Measurements from ENCODE around the gene SIGLEC5.
"Not testable (repeated sequence)": the region's sequence is repeated elsewhere in the genome, so short reads cannot be mapped to it uniquely, and the experiment has no call there.

The SIGLEC5 gene

GRCh38 chr19:51630315-51630714 is at the start of gene SIGLEC5:
Gene SIGLEC5 (minus strand): TSS chr19:51630401. CDS start chr19:51630335, 66 bp downstream.
- DNase-seq (ENCODE audit: low spot score); in situ Hi-C loops (cut with MboI; ENCODE audit: low pct_unique_long_range_greater_than_20kb, low sequenced_read_pairs, unreplicated experiment): not testable (repeated sequence)

GRCh38 chr19:51676566-51677083 is 46.4 kb upstream of the SIGLEC5 start:
- DNase-seq (ENCODE audit: low spot score), result no peak
- TF ChIP-seq CTCF (IDR thresholded peaks at IDR 0.05; ENCODE audit: extremely low read depth, insufficient read depth, missing control alignments), result no peak
- in situ Hi-C loops (cut with MboI; ENCODE audit: low pct_unique_long_range_greater_than_20kb, low sequenced_read_pairs, unreplicated experiment), result no loop called here

GRCh38 chr19:51675911-51676565 is 45.8 kb upstream of the SIGLEC5 start:
- DNase-seq (ENCODE audit: low spot score); in situ Hi-C loops (cut with MboI; ENCODE audit: low pct_unique_long_range_greater_than_20kb, low sequenced_read_pairs, unreplicated experiment): not testable (repeated sequence)
- TF ChIP-seq CTCF (IDR thresholded peaks at IDR 0.05; ENCODE audit: extremely low read depth, insufficient read depth, missing control alignments), result peak; percentile 38

DNA sequence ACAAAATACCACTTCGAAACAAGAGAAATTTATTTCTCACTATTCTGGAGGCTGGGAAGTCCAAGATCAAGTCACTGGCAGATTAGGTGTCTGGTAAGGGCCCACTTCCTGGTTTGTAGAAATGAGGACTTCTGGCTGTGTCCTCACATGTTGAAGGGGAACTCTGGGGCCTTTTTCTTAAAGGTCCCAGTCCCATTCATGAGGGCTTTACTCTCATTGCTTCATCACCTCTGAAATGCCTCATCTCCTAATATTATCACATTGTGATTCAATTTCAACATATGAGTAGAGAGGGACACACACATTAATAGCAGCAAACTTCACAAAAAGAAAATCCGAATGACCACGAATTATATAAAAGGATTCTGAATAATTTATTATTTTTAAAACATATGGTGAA is 38.0 kb upstream of the SIGLEC5 start:
- no peak for TF ChIP-seq CTCF (IDR thresholded peaks at IDR 0.05; ENCODE audit: extremely low read depth, insufficient read depth, missing control alignments)
- no peak for DNase-seq (ENCODE audit: low spot score)
- in situ Hi-C loops (cut with MboI; ENCODE audit: low pct_unique_long_range_greater_than_20kb, low sequenced_read_pairs, unreplicated experiment), result loop anchor here (25.0 kb wide), 2 partner anchors 331 to 506 kb away; partner anchors contain the start of gene VSIG10L

DNA sequence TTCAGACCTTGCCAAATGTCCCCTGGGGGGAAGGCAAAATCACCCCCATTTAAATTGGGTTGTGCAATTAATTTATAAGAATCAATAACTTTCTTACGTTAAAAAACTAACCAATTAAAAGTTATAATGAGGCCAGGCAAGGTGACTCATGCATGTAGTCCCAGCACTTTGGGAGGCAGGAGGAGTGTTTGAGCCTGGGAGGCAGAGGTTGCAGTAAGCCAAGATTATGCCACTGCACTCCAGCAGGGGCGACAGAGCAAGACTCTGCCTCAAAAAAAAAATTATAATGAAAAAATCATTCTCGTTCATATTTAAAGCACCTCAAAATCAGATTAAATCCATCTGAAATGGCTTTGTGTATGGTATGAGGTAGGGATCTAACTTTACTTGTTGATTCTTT is 34.8 kb upstream of the SIGLEC5 start:
- DNase-seq (ENCODE audit: low spot score), result no peak
- no peak for TF ChIP-seq CTCF (IDR thresholded peaks at IDR 0.05; ENCODE audit: extremely low read depth, insufficient read depth, missing control alignments)
- in situ Hi-C loops (cut with MboI; ENCODE audit: low pct_unique_long_range_greater_than_20kb, low sequenced_read_pairs, unreplicated experiment), result loop anchor here (25.0 kb wide), 2 partner anchors 328 to 503 kb away; partner anchors contain the start of gene VSIG10L

DNA sequence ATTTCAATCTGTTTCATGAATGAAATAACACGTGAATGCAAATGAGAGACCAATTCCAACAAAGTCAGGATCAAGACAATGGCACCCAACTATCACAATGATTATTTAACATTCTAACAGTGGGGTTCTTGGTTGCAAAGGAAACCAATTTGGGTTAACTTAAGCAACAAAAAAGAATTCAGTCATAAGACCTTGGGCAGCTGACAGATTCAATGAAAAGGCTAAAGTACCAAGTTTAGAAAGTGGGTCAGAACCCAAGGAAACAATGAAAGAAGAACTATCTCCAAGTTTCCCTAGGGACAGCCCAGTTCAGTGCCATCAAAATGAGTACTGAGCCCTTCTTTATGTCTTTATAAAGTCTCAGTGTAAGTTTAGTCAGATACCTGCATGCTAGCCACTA is 33.9 kb upstream of the SIGLEC5 start:
- DNase-seq (ENCODE audit: low spot score), result no peak
- no peak for TF ChIP-seq CTCF (IDR thresholded peaks at IDR 0.05; ENCODE audit: extremely low read depth, insufficient read depth, missing control alignments)
- in situ Hi-C loops (cut with MboI; ENCODE audit: low pct_unique_long_range_greater_than_20kb, low sequenced_read_pairs, unreplicated experiment), result loop anchor here (25.0 kb wide), 2 partner anchors 327 to 502 kb away; partner anchors contain the start of gene VSIG10L

DNA sequence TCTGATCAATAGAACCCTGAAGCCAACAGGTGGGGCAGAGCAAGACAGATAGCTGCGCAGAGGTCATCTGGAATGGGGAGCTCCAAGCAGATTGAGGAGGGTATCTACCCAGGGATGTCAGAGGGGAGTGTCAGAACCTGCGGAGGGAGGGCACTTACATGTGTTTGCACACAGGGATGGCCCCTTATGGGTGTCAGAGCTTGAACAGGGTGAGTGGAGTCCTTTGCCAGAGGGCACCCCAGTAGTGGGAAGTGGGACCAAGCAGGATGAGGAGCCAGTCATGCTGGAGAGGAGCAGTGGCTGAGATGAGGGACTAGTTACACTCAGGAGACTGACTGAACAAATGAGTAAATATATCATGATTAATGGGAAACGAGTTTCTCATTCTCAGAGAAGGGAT is 33.4 kb upstream of the SIGLEC5 start:
- in situ Hi-C loops (cut with MboI; ENCODE audit: low pct_unique_long_range_greater_than_20kb, low sequenced_read_pairs, unreplicated experiment), result loop anchor here (25.0 kb wide), 2 partner anchors 326 to 501 kb away; partner anchors contain the start of gene VSIG10L
- DNase-seq (ENCODE audit: low spot score), result no peak
- no peak for TF ChIP-seq CTCF (IDR thresholded peaks at IDR 0.05; ENCODE audit: extremely low read depth, insufficient read depth, missing control alignments)
